Skin epidermis (tissue), 12 donors: Measurements from ENCODE around the gene PITPNM2.

ENCODE experiments used
- H3K27ac ChIP-seq, 21 experiments: fragments of 200-600 bp; sonication (generic) in 11 of 21; one replicate each; pipeline ENCODE4 v1.5.0; 2020; ENCODE audit warnings: mild to moderate bottlenecking in 3 of 21, inconsistent platforms in 2 of 21, moderate library complexity in 2 of 21
- H3K4me3 ChIP-seq, 7 experiments: fragments of 200-600 bp; sonication (generic) in 2 of 7; one replicate each; pipeline ENCODE4 v1.5.0; 2020; ENCODE audit warnings: inconsistent platforms in 2 of 7, mild to moderate bottlenecking in 2 of 7, moderate library complexity in 1 of 7

PITPNM2 gene

GRCh38 chr12:123148223-123148622, 2.7 kb downstream of the PITPNM2 start:
- H3K4me3 ChIP-seq, result no peak overlapping the region
- H3K27ac ChIP-seq, result no peak overlapping the region

- no peak overlapping the region for H3K27ac ChIP-seq
- H3K4me3 ChIP-seq, result no peak overlapping the region
Measured at GRCh38 chr12:123145211-123145610, 5.7 kb downstream of the PITPNM2 start.

- H3K4me3 ChIP-seq, result no peak overlapping the region
Measured at GRCh38 chr12:123143736-123144461, 7.0 kb downstream of the PITPNM2 start.

GRCh38 chr12:123142921-123143735, 7.8 kb downstream of the PITPNM2 start:
- peak overlapping the region in 12 of 21 experiments; percentile 14 to 76 (median 56) for H3K27ac ChIP-seq

More at GRCh38 chr12:123143736-123144461, 7.0 kb downstream of the PITPNM2 start:
- peak overlapping the region in 8 of 21 experiments; percentile 13 to 76 (median 63) for H3K27ac ChIP-seq

GRCh38 chr12:123142518-123142840, 8.4 kb downstream of the PITPNM2 start:
- Histone ChIP-seq H3K4me3 (no peak overlapping the region), H3K27ac (peak overlapping the region in 10 of 21 experiments; percentile 14 to 76 (median 56))

More at GRCh38 chr12:123142921-123143735, 7.8 kb downstream of the PITPNM2 start:
- H3K4me3 ChIP-seq, result no peak overlapping the region

GRCh38 chr12:123141615-123142517, 9.0 kb downstream of the PITPNM2 start:
- no peak overlapping the region for H3K4me3 ChIP-seq
- H3K27ac ChIP-seq, result peak overlapping the region in 14 of 21 experiments; percentile 13 to 88 (median 60)

- Histone ChIP-seq H3K27ac (peak overlapping the region in 15 of 21 experiments; percentile 13 to 88 (median 59)), H3K4me3 (no peak overlapping the region)
Measured at GRCh38 chr12:123140676-123141614, 9.9 kb downstream of the PITPNM2 start.

- H3K27ac ChIP-seq, result peak overlapping the region in 7 of 21 experiments; percentile 13 to 88 (median 68)
- no peak overlapping the region for H3K4me3 ChIP-seq
Measured at GRCh38 chr12:123139926-123140675, 10.8 kb downstream of the PITPNM2 start.

- Histone ChIP-seq H3K4me3 (no peak overlapping the region), H3K27ac (no peak overlapping the region)
Measured at GRCh38 chr12:123135688-123136087, 15.2 kb downstream of the PITPNM2 start.

GRCh38 chr12:123134826-123135225, 16.1 kb downstream of the PITPNM2 start:
- Histone ChIP-seq H3K27ac (peak overlapping the region in 1 of 21 experiments; percentile 20), H3K4me3 (no peak overlapping the region)

GRCh38 chr12:123134271-123134671, 16.6 kb downstream of the PITPNM2 start:
- peak overlapping the region in 1 of 21 experiments; percentile 20 for H3K27ac ChIP-seq
- H3K4me3 ChIP-seq, result no peak overlapping the region

GRCh38 chr12:123133701-123134100, 17.2 kb downstream of the PITPNM2 start:
- H3K27ac ChIP-seq, result no peak overlapping the region
- no peak overlapping the region for H3K4me3 ChIP-seq

GRCh38 chr12:123132951-123133619, 17.8 kb downstream of the PITPNM2 start:
- H3K27ac ChIP-seq, result no peak overlapping the region
- no peak overlapping the region for H3K4me3 ChIP-seq

GRCh38 chr12:123131879-123132402, 18.9 kb downstream of the PITPNM2 start:
- Histone ChIP-seq H3K27ac (peak overlapping the region in 14 of 21 experiments; percentile 16 to 70 (median 48)), H3K4me3 (no peak overlapping the region)

GRCh38 chr12:123131291-123131832, 19.5 kb downstream of the PITPNM2 start:
- H3K4me3 ChIP-seq, result no peak overlapping the region
- peak overlapping the region in 15 of 21 experiments; percentile 16 to 70 (median 45) for H3K27ac ChIP-seq

GRCh38 chr12:123129621-123130020, 21.3 kb downstream of the PITPNM2 start:
- H3K4me3 ChIP-seq, result no peak overlapping the region
- H3K27ac ChIP-seq, result no peak overlapping the region

GRCh38 chr12:123127182-123127495, 23.8 kb downstream of the PITPNM2 start:
- Histone ChIP-seq H3K27ac (peak overlapping the region in 4 of 21 experiments; percentile 5 to 44 (median 28)), H3K4me3 (no peak overlapping the region)
